GM21526 (cell line): Measurements from ENCODE around the gene RPGR.

Experiments
- ATAC-seq: cut with Tn5 transposase; IDR thresholded peaks from one replicate; pipeline ENCODE4 v1.9.1; 2021; ENCODE audit warnings: moderate library complexity; ENCODE audit not compliant: unreplicated experiment, low FRiP score

Gene RPGR

GRCh38 chrX:38327007-38327774, at the start of gene RPGR:
Gene RPGR (minus strand): TSS chrX:38327509. CDS start chrX:38327367, 142 bp downstream.
- ATAC-seq = peak; percentile 93

- no peak for ATAC-seq
Measured at GRCh38 chrX:38376747-38377146, 49.4 kb upstream of the RPGR start.

GRCh38 chrX:38375891-38376290, 48.6 kb upstream of the RPGR start:
- ATAC-seq = no peak

- no peak for ATAC-seq
Measured at GRCh38 chrX:38374431-38374830, 47.1 kb upstream of the RPGR start.

- ATAC-seq = no peak
Measured at GRCh38 chrX:38371641-38372040, 44.3 kb upstream of the RPGR start.

GRCh38 chrX:38368774-38369173, 41.5 kb upstream of the RPGR start:
- no peak for ATAC-seq

GRCh38 chrX:38365954-38366353, 38.6 kb upstream of the RPGR start:
- no peak for ATAC-seq

- no peak for ATAC-seq
Measured at GRCh38 chrX:38363046-38363445, 35.7 kb upstream of the RPGR start.

- ATAC-seq = no peak
Measured at GRCh38 chrX:38357747-38358673, 30.7 kb upstream of the RPGR start.

GRCh38 chrX:38356401-38356800, 29.1 kb upstream of the RPGR start:
- ATAC-seq = no peak

- no peak for ATAC-seq
Measured at GRCh38 chrX:38352362-38352761, 25.1 kb upstream of the RPGR start, which contains the start of gene OTC. Gene OTC (plus strand): TSS chrX:38352604. CDS start chrX:38352697, 93 bp downstream.

GRCh38 chrX:38351346-38351745, 24.0 kb upstream of the RPGR start:
- no peak for ATAC-seq

- no peak for ATAC-seq
Measured at GRCh38 chrX:38347136-38347535, 19.8 kb upstream of the RPGR start.

GRCh38 chrX:38346150-38346549, 18.8 kb upstream of the RPGR start:
- ATAC-seq = no peak

- no peak for ATAC-seq
Measured at GRCh38 chrX:38342853-38343778, 15.8 kb upstream of the RPGR start.

GRCh38 chrX:38341442-38341841, 14.1 kb upstream of the RPGR start:
- no peak for ATAC-seq

- ATAC-seq = no peak
Measured at GRCh38 chrX:38336538-38337240, 9.4 kb upstream of the RPGR start.

GRCh38 chrX:38335382-38335781, 8.1 kb upstream of the RPGR start:
- no peak for ATAC-seq

- peak; percentile 58 for ATAC-seq
Measured at GRCh38 chrX:38332505-38332904, 5.2 kb upstream of the RPGR start.

GRCh38 chrX:38327775-38328081, 419 bp upstream of the RPGR start:
- no peak for ATAC-seq
